ENCODE measurements around the gene LRP6. TPM values are rescaled to one million over a fixed set of nuclear protein-coding genes. Genes with fewer than 3 reads are reported as not detected.

The LRP6 gene
- polyA plus RNA-seq, 1 donor (not counting 4 experiments of a cell fraction or from before 2014, with no cell fraction given), result 13.0 TPM

GRCh38 chr12:12091071-12091470 lies 175.8 kb downstream of the LRP6 start:
- Histone ChIP-seq H3K9ac (ENCODE audit: control insufficient read depth, extremely low read depth, insufficient read depth, low read length) (no peak overlapping the region), H3K9me1 (ENCODE audit: control insufficient read depth, extremely low read depth, insufficient read depth, low read length) (no peaks in the 10 kb centered on the region), H3K36me3 (ENCODE audit: control insufficient read depth in 2 of 2, extremely low read depth in 1 of 2, insufficient read depth in 2 of 2, low read length in 2 of 2) (no peaks in the 10 kb centered on the region), H3K27ac (ENCODE audit: control insufficient read depth, insufficient read depth, low read length) (no peak overlapping the region), H3K79me2 (ENCODE audit: control insufficient read depth, insufficient read depth, low read length) (no peaks in the 10 kb centered on the region), H3K27me3 (ENCODE audit: control insufficient read depth, extremely low read depth, insufficient read depth, low read length) (peaks cover 15% of the 10 kb centered on the region), H4K20me1 (ENCODE audit: control insufficient read depth, extremely low read depth, insufficient read depth, low read length) (no peaks in the 10 kb centered on the region), H3K4me1 (ENCODE audit: control insufficient read depth, extremely low read depth, insufficient read depth, low read length) (peaks cover 4% of the 10 kb centered on the region), H3K9me3 (ENCODE audit: control insufficient read depth, low read depth, low read length) (no peaks in the 10 kb centered on the region), H3K4me2 (ENCODE audit: control insufficient read depth, extremely low read depth, insufficient read depth, low read depth, low read length) (no peak overlapping the region), H2AFZ (ENCODE audit: control insufficient read depth, low read length) (no peak overlapping the region), H3K4me3 (ENCODE audit: control insufficient read depth in 2 of 3, extremely low read depth in 1 of 3, insufficient read depth in 2 of 3, low read depth in 1 of 3, low read length in 3 of 3) (no peak overlapping the region)
- no peak for TF ChIP-seq CTCF (optimal IDR thresholded peaks at IDR 0.05 in 1 of 3, IDR thresholded peaks at IDR 0.05 in 1 of 3, conservative IDR thresholded peaks at IDR 0.05 in 1 of 3; ENCODE audit: extremely low read depth in 1 of 3, insufficient read depth in 2 of 3, low read length in 3 of 3)
- TF ChIP-seq EZH2 (IDR thresholded peaks at IDR 0.05; ENCODE audit: low read length), result no peak
- dilution Hi-C loops (cut with MboI; ENCODE audit: extremely low pct_ligation_motif_present, low sequenced_read_pairs), result loop anchor here (25.0 kb wide), 1 partner anchor 246 kb away; no protein-coding TSS in a partner anchor
- DNase-seq (ENCODE audit: low read depth, low spot score), result no peak
- FAIRE-seq, result no peak

GRCh38 chr12:12088761-12089160 lies 178.1 kb downstream of the LRP6 start:
- dilution Hi-C loops (cut with MboI; ENCODE audit: extremely low pct_ligation_motif_present, low sequenced_read_pairs), result loop anchor here (25.0 kb wide), 1 partner anchor 249 kb away; no protein-coding TSS in a partner anchor
- H2AFZ ChIP-seq (ENCODE audit: control insufficient read depth, low read length), result no peak overlapping the region
- FAIRE-seq, result no peak

More at GRCh38 chr12:12088761-12089160, 178.1 kb downstream of the LRP6 start:
- H3K36me3 ChIP-seq (ENCODE audit: control insufficient read depth in 2 of 2, extremely low read depth in 1 of 2, insufficient read depth in 2 of 2, low read length in 2 of 2), result no peaks in the 10 kb centered on the region
- peaks cover 15% of the 10 kb centered on the region for H3K27me3 ChIP-seq (ENCODE audit: control insufficient read depth, extremely low read depth, insufficient read depth, low read length)
- no peaks in the 10 kb centered on the region for H4K20me1 ChIP-seq (ENCODE audit: control insufficient read depth, extremely low read depth, insufficient read depth, low read length)
- no peak overlapping the region for H3K4me2 ChIP-seq (ENCODE audit: control insufficient read depth, extremely low read depth, insufficient read depth, low read depth, low read length)
- H3K79me2 ChIP-seq (ENCODE audit: control insufficient read depth, insufficient read depth, low read length), result no peaks in the 10 kb centered on the region
- H3K9me1 ChIP-seq (ENCODE audit: control insufficient read depth, extremely low read depth, insufficient read depth, low read length), result no peaks in the 10 kb centered on the region
- H3K27ac ChIP-seq (ENCODE audit: control insufficient read depth, insufficient read depth, low read length), result no peak overlapping the region
- peaks cover 4% of the 10 kb centered on the region for H3K4me1 ChIP-seq (ENCODE audit: control insufficient read depth, extremely low read depth, insufficient read depth, low read length)
- H3K9me3 ChIP-seq (ENCODE audit: control insufficient read depth, low read depth, low read length), result no peaks in the 10 kb centered on the region
- H3K9ac ChIP-seq (ENCODE audit: control insufficient read depth, extremely low read depth, insufficient read depth, low read length), result no peak overlapping the region
- no peak for DNase-seq (ENCODE audit: low read depth, low spot score)
- no peak for TF ChIP-seq CTCF (optimal IDR thresholded peaks at IDR 0.05 in 1 of 3, IDR thresholded peaks at IDR 0.05 in 1 of 3, conservative IDR thresholded peaks at IDR 0.05 in 1 of 3; ENCODE audit: extremely low read depth in 1 of 3, insufficient read depth in 2 of 3, low read length in 3 of 3)
- no peak for TF ChIP-seq EZH2 (IDR thresholded peaks at IDR 0.05; ENCODE audit: low read length)
- no peak overlapping the region for H3K4me3 ChIP-seq (ENCODE audit: control insufficient read depth in 2 of 3, extremely low read depth in 1 of 3, insufficient read depth in 2 of 3, low read depth in 1 of 3, low read length in 3 of 3)
